ENCODE data around the gene PDXK. TPM values are rescaled to one million over a fixed set of nuclear protein-coding genes. Genes with fewer than 3 reads are reported as not detected.
A peak's percentile ranks its signal among the peaks of the same experiment; 100 is the strongest.

The PDXK gene
- total RNA-seq, 2 donors from 2014 or later, result 33.7 to 68.9 TPM

- Histone ChIP-seq H3K27me3 (no peaks in the 10 kb centered on the region), H3K36me3 (replicated peaks in 1 of 2; ENCODE audit: insufficient read depth in 1 of 2, low read depth in 2 of 2) (peaks cover 0 to 5% of the 10 kb centered on the region in 2 donors), H3K9me3 (no peaks in the 10 kb centered on the region), H3K4me3 (no peak overlapping the region), H3K4me1 (peaks cover 37% of the 10 kb centered on the region), H3K27ac (peak overlapping the region in 3 of 4 donors; percentile 30 to 78 (median 75))
- TF ChIP-seq CTCF (IDR thresholded peaks at IDR 0.05), result no peak
- TF ChIP-seq POLR2A (IDR thresholded peaks at IDR 0.05), result no peak
- intact Hi-C loops (cut with DNase I), result no loop called here
- WGBS, 2 donors, result 59 to 66% methylated on average over 10 of the region's 10 CpGs
- ATAC-seq (no peak), DNase-seq (no peak)
These were observed 39.9 kb downstream of the PDXK start for GRCh38 chr21:43758811-43759210.

- no peak for ATAC-seq
- Histone ChIP-seq H3K36me3 (replicated peaks in 1 of 2; ENCODE audit: insufficient read depth in 1 of 2, low read depth in 2 of 2) (peaks cover 0 to 5% of the 10 kb centered on the region in 2 donors), H3K27me3 (no peaks in the 10 kb centered on the region), H3K4me1 (peaks cover 32% of the 10 kb centered on the region), H3K27ac (no peak overlapping the region), H3K4me3 (no peak overlapping the region), H3K9me3 (no peaks in the 10 kb centered on the region)
- DNase-seq, result no peak
- TF ChIP-seq POLR2A (IDR thresholded peaks at IDR 0.05), result no peak
- TF ChIP-seq CTCF (IDR thresholded peaks at IDR 0.05), result no peak
- 96 to 100% methylated on average over 15 to 19 of the region's 19 CpGs for whole genome bisulfite sequencing, 2 donors
- intact Hi-C loops (cut with DNase I), result no loop called here
These were observed 40.7 kb downstream of the PDXK start for GRCh38 chr21:43759651-43760050.

GRCh38 chr21:43760391-43760958, 41.5 kb downstream of the PDXK start:
- intact Hi-C loops (cut with DNase I), result no loop called here
- peaks cover 0 to 5% of the 10 kb centered on the region in 2 donors for H3K36me3 ChIP-seq (replicated peaks in 1 of 2; ENCODE audit: insufficient read depth in 1 of 2, low read depth in 2 of 2)
- no peak for TF ChIP-seq CTCF (IDR thresholded peaks at IDR 0.05)
- TF ChIP-seq POLR2A (IDR thresholded peaks at IDR 0.05), result no peak

GRCh38 chr21:43761886-43762285, 43.0 kb downstream of the PDXK start:
- no peak for DNase-seq
- TF ChIP-seq POLR2A (IDR thresholded peaks at IDR 0.05) (no peak), CTCF (IDR thresholded peaks at IDR 0.05) (no peak)
- 97% methylated on average over 18 of the region's 18 CpGs; no CpG with 5 or more reads in 1 of the 2 donors for WGBS, 2 donors
- peaks cover 34% of the 10 kb centered on the region for H3K4me1 ChIP-seq
- intact Hi-C loops (cut with DNase I), result no loop called here
- H3K9me3 ChIP-seq, result no peaks in the 10 kb centered on the region
- H3K36me3 ChIP-seq (replicated peaks in 1 of 2; ENCODE audit: insufficient read depth in 1 of 2, low read depth in 2 of 2), result peaks cover 0 to 3% of the 10 kb centered on the region in 2 donors
- H3K27ac ChIP-seq, result no peak overlapping the region
- no peak for ATAC-seq
- H3K27me3 ChIP-seq, result no peaks in the 10 kb centered on the region
- H3K4me3 ChIP-seq, result no peak overlapping the region

More at GRCh38 chr21:43760391-43760958, 41.5 kb downstream of the PDXK start:
- H3K4me1 ChIP-seq, result peaks cover 29% of the 10 kb centered on the region
- no peak overlapping the region for H3K27ac ChIP-seq
- H3K27me3 ChIP-seq, result no peaks in the 10 kb centered on the region
- ATAC-seq, result no peak
- DNase-seq, result no peak
- WGBS, 2 donors, result 93 to 95% methylated on average over 17 to 22 of the region's 22 CpGs
- no peak overlapping the region for H3K4me3 ChIP-seq
- H3K9me3 ChIP-seq, result no peaks in the 10 kb centered on the region

Data from body of pancreas (tissue), 4 donors.